Measurements from ENCODE around the gene GRB14.

- no peak for TF ChIP-seq CTCF (IDR thresholded peaks at IDR 0.05)
- TF ChIP-seq EZH2 (IDR thresholded peaks at IDR 0.05): no peak
- TF ChIP-seq EZH2phosphoT487 (IDR thresholded peaks at IDR 0.05): no peak
Measured at GRCh38 chr2:164606557-164606956, 14.7 kb downstream of the GRB14 start.
